Muscle layer of colon (tissue), 2 donors: ENCODE data around the gene ZNF615.
"Not testable (repeated sequence)": the region's sequence is repeated elsewhere in the genome, so short reads cannot be mapped to it uniquely, and the experiment has no call there.

Experiments used
- H3K27ac ChIP-seq: one replicate; pipeline ENCODE4 v1.7.0; 2013; ENCODE audit warnings: low read depth, mild to moderate bottlenecking, low read length, moderate library complexity
- H3K27me3 ChIP-seq, 2 donors: one replicate each; pipeline ENCODE4 v1.7.0; 2013; ENCODE audit warnings: low read length in 2 of 2, mild to moderate bottlenecking in 2 of 2; ENCODE audit not compliant: insufficient read depth in 2 of 2, control insufficient read depth in 1 of 2
- H3K36me3 ChIP-seq: one replicate; pipeline ENCODE4 v1.7.0; 2013; ENCODE audit warnings: mild to moderate bottlenecking, low read length; ENCODE audit not compliant: insufficient read depth
- H3K4me1 ChIP-seq: one replicate; pipeline ENCODE4 v1.7.0; 2013; ENCODE audit warnings: mild to moderate bottlenecking, low read length; ENCODE audit not compliant: insufficient read depth
- H3K4me3 ChIP-seq, 2 donors: one replicate each; pipeline ENCODE4 v1.7.0; 2013; ENCODE audit warnings: low read length in 2 of 2, low read depth in 1 of 2, mild to moderate bottlenecking in 1 of 2, moderate library complexity in 1 of 2
- H3K9ac ChIP-seq: one replicate; pipeline ENCODE4 v1.7.0; 2013; ENCODE audit warnings: low read length
- H3K9me3 ChIP-seq: one replicate; pipeline ENCODE4 v1.7.0; 2013; ENCODE audit warnings: mild to moderate bottlenecking, low read length
- donor health status: abdominal sarcoma.
- donor health status: Adenocarcinoma of cecum.

ZNF615 gene

DNA sequence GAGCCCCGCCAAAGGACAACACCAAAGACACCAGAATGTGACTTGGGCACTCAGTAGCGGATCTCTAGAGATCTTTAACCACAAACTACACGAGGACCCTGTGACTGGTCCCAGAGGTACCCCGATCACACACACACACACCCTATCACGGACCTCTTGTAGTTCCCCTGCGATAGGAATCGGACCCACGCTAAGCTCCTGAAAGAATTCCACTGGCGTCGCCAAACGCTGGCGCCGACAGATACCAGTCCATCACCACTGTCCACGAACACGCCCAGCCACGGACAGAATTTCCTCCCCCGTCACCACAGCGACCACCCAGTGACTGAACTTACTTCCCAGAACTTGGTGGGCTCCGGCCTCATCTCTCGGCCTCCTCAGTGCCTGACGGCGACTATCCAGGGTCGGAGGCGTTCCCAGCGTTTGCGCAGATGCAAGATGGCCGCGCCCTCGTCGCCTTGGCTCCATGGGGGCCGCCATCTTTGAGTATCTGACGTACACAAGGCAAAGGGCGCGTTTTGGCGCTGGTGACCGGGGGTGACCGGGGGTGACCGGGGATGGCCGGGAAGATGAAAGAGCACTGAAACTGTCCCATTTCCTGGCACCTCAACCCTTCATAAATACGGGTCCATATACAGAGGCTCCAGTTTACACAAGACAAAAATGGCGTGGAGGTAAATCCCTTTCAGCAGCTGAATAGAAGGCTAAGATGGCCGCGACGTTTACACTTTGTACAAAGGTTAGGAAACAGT is at the start of gene ZNF615:
Gene ZNF615, minus strand, starts transcription at position 406 of the 752 bp plus-strand sequence. CDS start 4,500 bp downstream, outside the sequence.
- peak within 1 kb of the TSS; percentile 29 for H3K27ac ChIP-seq
- H3K36me3 ChIP-seq, result peaks cover 7% of the 10 kb centered on the region
- peak within 1 kb of the TSS; percentile 46 for H3K9ac ChIP-seq
- no peaks in the 10 kb centered on the region for H3K27me3 ChIP-seq
- H3K4me1 ChIP-seq, result peaks cover 4% of the 10 kb centered on the region
- no peaks in the 10 kb centered on the region for H3K9me3 ChIP-seq
- peak within 1 kb of the TSS; percentile 48 to 69 for H3K4me3 ChIP-seq

DNA sequence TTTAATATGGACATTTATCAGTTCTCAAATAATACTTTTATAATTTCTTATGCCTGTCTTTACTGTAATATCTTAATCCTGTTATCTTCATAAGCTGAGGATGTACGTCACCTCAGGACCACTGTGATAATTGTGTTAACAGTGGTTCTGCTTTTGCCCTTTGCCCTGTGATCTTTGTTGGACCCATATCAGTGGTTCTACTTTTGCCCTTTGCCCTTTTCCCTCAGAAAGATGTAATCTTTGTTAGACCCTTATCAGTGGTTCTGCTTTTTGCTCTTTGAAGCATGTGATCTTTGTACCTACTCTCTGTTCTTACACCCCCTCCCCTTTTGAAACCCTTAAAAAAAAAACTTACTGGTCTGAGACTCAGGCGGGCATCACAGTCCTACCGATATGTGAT is 48.5 kb upstream of the ZNF615 start:
- H3K36me3 ChIP-seq, H3K27me3 ChIP-seq, H3K4me3 ChIP-seq, H3K27ac ChIP-seq, H3K9ac ChIP-seq, H3K4me1 ChIP-seq: not testable (repeated sequence)
- peaks cover 15% of the 10 kb centered on the region for H3K9me3 ChIP-seq

DNA sequence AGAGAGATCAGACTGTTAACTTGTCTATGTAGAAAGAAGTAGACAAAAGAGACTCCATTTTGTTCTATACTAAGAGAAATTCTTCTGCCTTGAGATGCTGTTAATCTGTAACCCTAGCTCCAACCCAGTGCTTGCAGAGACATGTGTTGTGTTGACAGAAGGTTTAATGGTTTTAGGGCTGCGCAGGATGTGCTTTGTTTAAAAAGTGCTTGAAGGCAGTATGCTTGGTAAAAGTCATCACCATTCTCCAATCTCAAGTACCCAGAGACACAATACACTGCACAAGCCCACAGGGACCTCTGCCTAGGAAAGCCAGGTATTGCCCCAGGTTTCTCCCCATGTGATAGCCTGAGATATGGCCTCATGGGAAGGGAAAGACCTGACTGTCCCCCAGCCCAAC is 43.7 kb upstream of the ZNF615 start:
- not testable (repeated sequence) for H3K9me3 ChIP-seq, H3K4me1 ChIP-seq, H3K9ac ChIP-seq, H3K27ac ChIP-seq, H3K4me3 ChIP-seq, H3K36me3 ChIP-seq, H3K27me3 ChIP-seq

DNA sequence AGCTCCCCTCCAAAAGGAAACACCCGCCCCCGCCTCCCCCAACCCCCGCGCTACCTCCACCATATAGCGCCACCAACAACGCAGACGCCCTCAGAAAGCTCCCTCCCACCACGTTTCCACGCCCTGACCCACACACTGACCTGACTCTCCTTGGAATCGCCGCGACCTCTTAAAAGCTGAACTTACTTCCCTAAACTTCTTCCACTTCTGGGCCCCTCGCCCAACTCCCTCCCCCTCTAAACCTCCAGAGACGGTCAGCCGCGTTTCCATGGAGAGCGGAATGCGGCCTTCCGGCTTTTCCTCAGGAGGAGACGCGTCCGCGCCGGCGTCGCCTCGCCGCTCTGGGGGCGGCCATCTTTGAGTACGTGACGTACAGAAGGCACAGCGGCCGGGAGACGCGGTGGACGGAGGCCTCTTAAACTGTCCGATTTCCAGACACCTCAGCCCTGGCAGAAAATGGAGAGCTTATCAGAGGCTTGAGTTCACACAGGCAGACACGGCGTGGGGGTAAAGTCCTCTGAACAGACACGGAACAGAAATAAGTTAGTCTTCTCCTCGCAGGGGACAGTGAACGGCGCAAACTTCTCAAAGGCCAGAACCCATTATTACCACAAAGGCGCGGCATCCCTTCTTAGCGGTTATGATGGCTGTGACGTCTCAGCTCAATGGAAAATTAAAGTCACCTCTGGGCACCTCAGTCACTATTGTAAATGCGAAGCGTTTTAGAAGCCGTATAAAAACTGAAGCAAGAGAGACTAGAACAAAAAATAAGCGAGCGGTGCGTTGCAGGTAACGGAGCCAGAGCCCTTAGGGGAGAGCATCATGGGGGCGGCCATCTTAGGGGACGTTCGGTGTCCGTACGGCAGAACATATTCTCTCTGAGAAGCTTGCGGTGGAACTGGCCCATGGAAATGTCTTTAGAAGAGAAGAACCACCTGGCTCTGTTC is 40.8 kb upstream of the ZNF615 start, which contains the start of gene ZNF432:
Gene ZNF432, minus strand, starts transcription at position 284 of the 947 bp plus-strand sequence. CDS start 1,970 bp downstream, outside the sequence.
- H3K4me1 ChIP-seq, result no peaks in the 10 kb centered on the region
- peak within 1 kb of the TSS; percentile 75 for H3K27ac ChIP-seq
- peak within 1 kb of the TSS; percentile 95 for H3K9ac ChIP-seq
- no peaks in the 10 kb centered on the region for H3K27me3 ChIP-seq
- H3K36me3 ChIP-seq, result peaks cover 21% of the 10 kb centered on the region
- peak within 1 kb of the TSS; percentile 41 to 94 for H3K4me3 ChIP-seq
- peaks cover 12% of the 10 kb centered on the region for H3K9me3 ChIP-seq

DNA sequence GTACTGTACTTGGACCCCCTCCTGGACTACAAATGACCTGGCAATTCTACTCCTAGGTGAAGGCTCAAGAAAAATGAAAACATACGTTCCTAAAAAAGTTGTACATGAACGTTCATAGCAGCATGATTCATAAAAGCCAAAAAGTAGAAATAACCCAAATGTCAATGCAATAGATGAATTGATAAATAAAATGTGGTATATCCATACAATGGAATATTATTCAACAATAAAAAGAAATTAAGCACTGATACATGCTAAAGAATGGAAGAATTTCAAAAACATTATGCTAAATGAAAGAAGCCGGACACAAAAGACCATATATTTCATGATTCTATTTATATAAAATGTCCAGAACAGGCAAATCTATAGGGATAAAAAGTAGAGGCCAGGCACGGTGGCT is 31.2 kb upstream of the ZNF615 start:
- H3K27me3 ChIP-seq, result no peaks in the 10 kb centered on the region
- H3K9me3 ChIP-seq, result peaks cover 43% of the 10 kb centered on the region
- H3K4me3 ChIP-seq, result no peak overlapping the region
- no peak overlapping the region for H3K9ac ChIP-seq
- peaks cover 77% of the 10 kb centered on the region for H3K36me3 ChIP-seq
- no peaks in the 10 kb centered on the region for H3K4me1 ChIP-seq
- no peak overlapping the region for H3K27ac ChIP-seq

DNA sequence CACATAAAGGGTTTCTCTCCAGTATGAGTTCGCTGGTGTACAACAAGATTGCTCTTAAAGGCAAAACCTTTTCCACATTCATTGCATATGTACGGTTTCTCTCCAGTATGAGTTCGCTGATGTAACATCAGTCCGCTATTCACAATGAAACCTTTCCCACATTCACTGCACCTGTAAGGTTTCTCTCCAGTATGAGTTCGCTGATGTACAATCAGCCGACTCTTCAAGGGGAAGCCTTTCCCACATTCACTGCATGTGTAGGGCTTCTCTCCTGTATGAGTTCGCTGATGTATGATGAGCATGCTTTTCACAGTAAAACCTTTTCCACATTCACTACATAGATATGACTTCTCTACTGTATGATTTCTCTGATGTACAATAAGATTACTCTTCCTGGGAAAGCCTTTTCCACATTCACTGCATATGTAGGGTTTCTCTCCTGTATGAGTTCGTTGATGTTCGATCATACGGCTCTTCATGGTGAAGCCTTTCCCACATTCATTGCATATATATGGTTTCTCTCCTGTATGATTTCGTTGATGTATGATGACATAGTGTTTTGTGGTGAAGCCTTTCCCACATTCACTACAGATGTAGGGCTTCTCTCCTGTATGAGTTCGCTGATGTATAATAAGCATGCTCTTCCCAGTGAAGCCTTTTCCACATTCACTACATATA is 26.2 kb upstream of the ZNF615 start:
- H3K4me3 ChIP-seq, result peak overlapping the region; percentile 14 to 42
- H3K4me1 ChIP-seq, result no peaks in the 10 kb centered on the region

DNA sequence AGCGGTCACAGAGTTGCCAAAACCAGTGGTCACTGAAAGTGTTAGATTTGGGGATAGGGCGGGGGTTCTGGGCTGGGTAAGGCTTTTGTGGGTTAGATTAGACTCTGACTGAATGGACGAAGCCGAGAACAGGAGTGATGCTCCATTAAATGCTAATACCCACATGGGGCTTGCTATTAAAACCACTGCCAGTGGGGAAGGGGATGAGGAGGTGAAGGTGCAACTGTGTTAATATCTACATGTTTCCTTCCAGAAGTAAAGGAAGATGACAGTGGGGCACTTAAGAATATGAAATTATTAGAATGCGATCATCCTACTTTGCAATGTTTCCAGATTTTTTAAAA is 20.7 kb upstream of the ZNF615 start:
- peaks cover 6% of the 10 kb centered on the region for H3K4me1 ChIP-seq
- H3K27ac ChIP-seq, result peak overlapping the region; percentile 43
- H3K9me3 ChIP-seq, result peaks cover 29% of the 10 kb centered on the region
- no peaks in the 10 kb centered on the region for H3K27me3 ChIP-seq
- H3K4me3 ChIP-seq, result peak overlapping the region; percentile 83 to 85
- H3K9ac ChIP-seq, result peak overlapping the region; percentile 79
- peaks cover 21% of the 10 kb centered on the region for H3K36me3 ChIP-seq

More for the DNA sequence above, 26.2 kb upstream of the ZNF615 start:
- no peak overlapping the region for H3K9ac ChIP-seq
- H3K9me3 ChIP-seq, result peaks cover 67% of the 10 kb centered on the region
- H3K27ac ChIP-seq, result no peak overlapping the region
- no peaks in the 10 kb centered on the region for H3K27me3 ChIP-seq
- H3K36me3 ChIP-seq, result peaks cover 55% of the 10 kb centered on the region

DNA sequence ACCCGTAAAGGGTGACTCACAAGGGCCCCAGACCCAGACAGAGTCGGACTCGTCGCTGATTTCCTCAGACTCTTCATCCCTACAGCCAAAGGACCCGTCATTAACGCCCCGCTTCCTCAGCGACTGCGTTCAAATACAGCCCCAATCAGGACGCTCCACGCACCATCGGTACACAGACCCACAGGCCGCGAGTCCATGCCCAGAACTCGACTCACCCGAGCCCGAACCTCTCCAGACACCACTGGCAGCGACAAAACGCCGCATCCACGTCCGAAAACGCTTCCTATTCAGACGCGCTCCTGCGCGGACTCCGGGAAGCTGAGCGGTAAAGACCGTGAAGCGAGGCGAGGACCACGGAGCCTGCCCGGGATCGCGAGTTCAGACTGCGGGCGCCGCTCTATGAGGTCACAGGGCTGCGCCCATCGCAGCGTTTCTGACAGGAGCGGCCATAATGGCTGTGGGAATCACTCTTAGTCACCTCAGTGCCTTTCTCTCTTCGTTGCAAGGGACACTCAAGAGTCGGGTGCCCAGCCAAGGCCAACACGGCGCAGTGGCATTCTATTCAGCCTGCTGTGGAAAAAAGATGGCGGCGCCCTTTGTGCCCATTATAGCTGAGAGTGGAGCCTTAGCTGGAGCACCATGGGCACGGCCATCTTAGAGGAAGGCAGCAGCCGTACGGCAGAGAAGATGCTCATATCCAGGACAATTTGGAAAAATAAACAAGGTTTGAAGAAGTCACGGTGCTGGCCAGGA is 20.2 kb upstream of the ZNF615 start, which contains the start of gene ZNF614:
Gene ZNF614, minus strand, starts transcription at position 353 of the 753 bp plus-strand sequence. CDS start 2,634 bp downstream, outside the sequence.
- H3K4me1 ChIP-seq, result peaks cover 6% of the 10 kb centered on the region
- H3K4me3 ChIP-seq, result peak within 1 kb of the TSS; percentile 83 to 85
- H3K27me3 ChIP-seq, result no peaks in the 10 kb centered on the region
- peak within 1 kb of the TSS; percentile 79 for H3K9ac ChIP-seq
- H3K9me3 ChIP-seq, result peaks cover 27% of the 10 kb centered on the region
- peaks cover 24% of the 10 kb centered on the region for H3K36me3 ChIP-seq
- H3K27ac ChIP-seq, result peak within 1 kb of the TSS; percentile 43

DNA sequence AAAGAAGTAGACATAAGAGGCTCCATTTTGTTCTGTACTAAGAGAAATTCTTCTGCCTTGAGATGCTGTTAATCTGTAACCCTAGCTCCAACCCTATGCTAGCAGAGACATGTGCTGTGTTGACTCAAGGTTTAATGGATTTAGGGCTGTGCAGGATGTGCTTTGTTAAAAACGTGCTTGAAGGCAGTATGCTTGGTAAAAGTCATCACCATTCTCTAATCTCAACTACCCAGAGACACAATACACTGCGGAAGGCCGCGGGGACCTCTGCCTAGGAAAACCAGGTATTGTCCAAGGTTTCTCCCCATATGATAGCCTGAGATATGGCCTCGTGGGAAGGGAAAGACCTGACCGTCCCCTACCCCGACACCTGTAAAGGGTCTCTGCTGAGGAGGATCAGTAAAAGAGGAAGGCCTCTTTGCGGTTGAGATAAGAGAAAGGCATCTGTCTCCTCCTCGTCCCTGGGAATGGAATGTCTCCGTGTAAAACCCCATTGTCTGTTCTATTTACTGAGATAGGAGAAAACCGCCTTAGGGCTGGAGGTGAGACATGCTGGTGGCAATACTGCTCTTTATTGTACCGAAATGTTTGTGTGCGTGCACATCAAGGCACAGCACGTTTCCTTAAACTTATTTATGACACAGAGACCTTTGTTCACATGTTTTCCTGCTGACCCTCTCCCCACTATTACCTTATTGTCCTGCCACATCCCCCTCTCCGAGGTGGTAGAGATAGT is 18.4 kb upstream of the ZNF615 start:
- Histone ChIP-seq H3K36me3 (peaks cover 31% of the 10 kb centered on the region), H3K9me3 (peaks cover 15% of the 10 kb centered on the region)
- H3K4me1 ChIP-seq, H3K4me3 ChIP-seq, H3K27ac ChIP-seq, H3K9ac ChIP-seq, H3K27me3 ChIP-seq: not testable (repeated sequence)

DNA sequence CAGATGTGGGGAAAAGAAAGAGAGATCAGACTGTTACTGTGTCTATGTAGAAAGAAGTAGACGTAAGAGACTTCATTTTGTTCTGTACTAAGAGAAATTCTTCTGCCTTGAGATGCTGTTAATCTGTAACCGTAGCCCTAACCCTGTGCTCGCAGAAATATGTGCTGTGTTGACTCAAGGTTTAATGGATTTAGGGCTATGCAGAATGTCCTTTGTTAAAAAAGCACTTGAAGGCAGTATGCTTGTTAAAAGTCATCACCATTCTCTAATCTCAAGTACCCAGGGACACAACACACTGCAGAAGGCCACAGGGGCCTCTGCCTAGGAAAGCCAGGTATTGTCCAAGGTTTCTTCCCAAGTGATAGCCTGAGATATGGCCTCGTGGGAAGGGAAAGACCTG is 16.5 kb upstream of the ZNF615 start:
- H3K4me3 ChIP-seq, H3K9ac ChIP-seq, H3K27ac ChIP-seq, H3K4me1 ChIP-seq, H3K27me3 ChIP-seq: not testable (repeated sequence)
- H3K9me3 ChIP-seq, result peaks cover 27% of the 10 kb centered on the region
- peaks cover 48% of the 10 kb centered on the region for H3K36me3 ChIP-seq
